GM12892 (cell line): ENCODE results near the gene ZG16.
"Not testable (repeated sequence)": the region's sequence is repeated elsewhere in the genome, so short reads cannot be mapped to it uniquely, and the experiment has no call there.

Experiments used
- DNase-seq: peaks from one replicate; pipeline ENCODE4 v3.0.0; 2011; ENCODE audit not compliant: insufficient read length
- FAIRE-seq: peaks from 2 replicates; lab custom pipeline; 2011; peaks lifted over from hg19 to GRCh38; lab: Jason Lieb, UNC
- POLR2A ChIP-seq: IDR thresholded peaks from 2 replicates; pipeline ENCODE4 v1.6.1; 2011; ENCODE audit warnings: low read depth, low read length, control low read depth
- POLR2AphosphoS5 ChIP-seq: IDR thresholded peaks from 2 replicates; pipeline ENCODE4 v1.6.1; 2011; ENCODE audit warnings: low read depth, low read length, control low read depth
- TAF1 ChIP-seq: IDR thresholded peaks from 2 replicates; pipeline ENCODE4 v1.6.1; 2011; ENCODE audit warnings: low read depth, mild to moderate bottlenecking, control low read depth, low read length, borderline replicate concordance

ZG16 gene

GRCh38 chr16:29791845-29792807 lies 14.1 kb downstream of the ZG16 start:
- FAIRE-seq, result no peak
- no peak for DNase-seq
- TF ChIP-seq POLR2A, result no peak
- TF ChIP-seq POLR2AphosphoS5, result no peak
- TF ChIP-seq TAF1, result no peak

DNA sequence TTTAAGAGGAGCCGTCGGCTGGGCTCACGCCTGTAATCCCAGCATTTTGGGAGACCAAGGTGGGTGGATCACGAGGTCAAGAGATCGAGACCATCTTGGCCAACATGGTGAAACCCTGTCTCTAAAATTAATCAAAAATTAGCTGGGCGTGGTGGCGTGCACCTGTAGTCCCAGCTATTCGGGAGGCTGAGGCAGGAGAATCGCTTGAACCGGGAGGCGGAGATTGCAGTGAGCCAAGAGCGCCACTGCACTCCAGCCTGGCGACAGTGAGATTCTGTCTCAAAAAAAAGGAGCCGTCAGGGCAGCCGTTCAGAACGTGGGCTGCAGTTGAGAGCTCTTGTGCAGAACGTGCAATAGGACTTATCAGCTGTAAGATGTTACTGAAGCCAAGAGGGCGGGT lies 15.1 kb downstream of the ZG16 start:
- FAIRE-seq, DNase-seq: not testable (repeated sequence)

DNA sequence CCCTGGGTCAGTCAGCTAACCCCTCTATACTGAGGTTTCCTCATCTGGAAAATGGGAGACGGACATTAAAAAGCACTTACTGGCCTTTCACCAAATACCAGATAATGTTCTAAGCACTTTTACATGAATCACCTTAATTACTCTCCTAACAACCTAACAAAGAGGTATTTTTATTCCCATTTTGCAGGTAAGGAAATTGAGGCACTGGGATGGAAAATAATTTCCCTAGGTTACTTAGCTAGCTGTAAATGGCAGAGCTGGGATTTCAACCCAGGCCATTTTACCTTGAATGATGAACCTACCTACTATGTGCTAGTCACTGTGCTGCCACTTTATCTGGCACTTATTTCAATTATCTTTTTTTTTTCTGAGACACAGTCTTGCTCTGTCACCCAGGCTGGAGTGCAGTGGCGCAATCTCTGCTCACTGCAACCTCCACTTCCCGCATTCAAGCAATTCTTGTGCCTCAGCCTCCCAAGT lies 16.2 kb downstream of the ZG16 start:
- FAIRE-seq (no peak), DNase-seq (no peak)
- TF ChIP-seq TAF1 (no peak), POLR2A (no peak), POLR2AphosphoS5 (no peak)

GRCh38 chr16:29802416-29802935 lies 24.4 kb downstream of the ZG16 start:
- no peak for TF ChIP-seq TAF1
- DNase-seq (no peak), FAIRE-seq (no peak)

- TF ChIP-seq POLR2A (no peak), TAF1 (no peak), POLR2AphosphoS5 (no peak)
- DNase-seq (no peak), FAIRE-seq (peak; percentile 76)
These were observed 26.0 kb downstream of the ZG16 start for GRCh38 chr16:29804020-29804419.

- DNase-seq (no peak), FAIRE-seq (peak; percentile 27)
- TF ChIP-seq POLR2A (peak; percentile 12; the same call in 1 of the 2 replicates), POLR2AphosphoS5 (peak; percentile 71; the same call in 1 of the 2 replicates), TAF1 (no peak)
These were observed 26.6 kb downstream of the ZG16 start for GRCh38 chr16:29804455-29805231.

DNA sequence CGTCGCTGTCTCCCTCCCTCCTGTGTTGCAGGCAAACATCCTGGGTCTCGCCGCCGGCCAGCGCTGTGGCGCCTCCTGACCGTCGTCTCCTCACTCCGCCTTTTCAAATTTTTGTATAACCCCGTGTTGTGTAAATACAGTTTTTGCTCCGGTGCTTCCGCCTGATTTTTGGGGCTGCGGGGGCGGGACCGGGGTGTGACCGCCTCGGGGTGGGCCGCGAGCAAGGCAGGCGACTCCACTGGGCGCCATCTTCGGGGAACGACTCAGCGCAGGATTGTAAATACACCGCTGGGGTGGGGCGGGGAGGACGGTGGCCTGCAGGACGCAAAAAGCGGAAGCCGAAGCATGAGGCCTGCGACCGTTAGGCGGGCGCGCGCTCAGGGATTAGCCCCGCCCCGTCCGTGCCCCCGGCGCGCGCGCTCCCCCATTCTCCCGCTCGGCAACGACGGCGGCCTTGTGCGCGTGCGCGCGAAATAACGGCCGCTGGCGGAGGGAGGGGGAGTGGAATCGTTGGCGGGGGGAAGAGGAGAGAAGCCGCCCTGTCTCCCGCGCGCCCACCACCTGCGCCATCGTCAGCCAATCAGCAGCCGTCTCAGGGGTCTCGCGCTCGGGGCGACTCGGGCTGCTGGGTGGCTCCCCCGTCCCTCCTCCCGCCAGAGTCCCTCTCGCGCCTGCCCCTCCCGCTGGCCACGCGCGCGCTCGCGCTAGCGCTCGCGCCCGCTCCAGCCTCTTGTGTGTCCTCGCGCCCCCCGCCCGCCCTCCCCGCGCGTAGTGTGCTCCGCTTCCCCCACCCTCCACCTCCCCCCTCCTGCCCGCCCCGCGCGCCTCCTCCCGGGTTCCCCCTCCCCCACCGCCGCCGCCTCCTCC lies 27.4 kb downstream of the ZG16 start:
- peak; percentile 97 for FAIRE-seq
- TF ChIP-seq TAF1 (peak; percentile 85), POLR2AphosphoS5 (peak; percentile 91), POLR2A (peak; percentile 87)
- peak; percentile 89 for DNase-seq

DNA sequence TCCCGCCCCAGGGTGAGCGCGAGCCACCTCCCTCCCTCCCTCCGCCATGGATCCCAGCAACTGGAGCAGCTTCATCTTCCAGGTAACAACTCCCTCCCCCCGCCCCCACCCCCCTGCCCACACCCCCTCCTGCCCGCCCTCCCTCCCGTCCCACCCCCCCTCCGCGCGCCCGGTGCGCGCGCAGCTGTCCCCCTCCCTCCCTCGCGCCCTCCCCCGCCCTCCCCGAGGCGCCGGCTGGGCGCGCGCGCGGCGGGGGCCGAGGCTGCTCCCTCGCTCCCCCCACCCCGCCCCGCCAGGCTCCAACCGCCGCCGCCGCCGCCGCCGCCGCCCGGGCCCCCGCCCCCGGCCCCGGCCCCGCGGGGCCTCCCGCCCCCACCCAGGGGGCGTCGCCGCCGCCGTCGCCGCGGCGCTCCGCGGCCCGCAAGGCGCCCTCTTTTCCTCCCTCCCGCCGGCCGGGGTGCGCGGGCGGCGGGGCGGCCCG lies 28.1 kb downstream of the ZG16 start, which contains the start of gene MAZ:
MAZ (plus strand) TSS at position 431 of the 481 bp plus-strand sequence. CDS start 173 bp downstream, outside the sequence.
- DNase-seq (no peak), FAIRE-seq (peak; percentile 72)
- TF ChIP-seq TAF1 (no peak), POLR2AphosphoS5 (no peak), POLR2A (no peak)

DNA sequence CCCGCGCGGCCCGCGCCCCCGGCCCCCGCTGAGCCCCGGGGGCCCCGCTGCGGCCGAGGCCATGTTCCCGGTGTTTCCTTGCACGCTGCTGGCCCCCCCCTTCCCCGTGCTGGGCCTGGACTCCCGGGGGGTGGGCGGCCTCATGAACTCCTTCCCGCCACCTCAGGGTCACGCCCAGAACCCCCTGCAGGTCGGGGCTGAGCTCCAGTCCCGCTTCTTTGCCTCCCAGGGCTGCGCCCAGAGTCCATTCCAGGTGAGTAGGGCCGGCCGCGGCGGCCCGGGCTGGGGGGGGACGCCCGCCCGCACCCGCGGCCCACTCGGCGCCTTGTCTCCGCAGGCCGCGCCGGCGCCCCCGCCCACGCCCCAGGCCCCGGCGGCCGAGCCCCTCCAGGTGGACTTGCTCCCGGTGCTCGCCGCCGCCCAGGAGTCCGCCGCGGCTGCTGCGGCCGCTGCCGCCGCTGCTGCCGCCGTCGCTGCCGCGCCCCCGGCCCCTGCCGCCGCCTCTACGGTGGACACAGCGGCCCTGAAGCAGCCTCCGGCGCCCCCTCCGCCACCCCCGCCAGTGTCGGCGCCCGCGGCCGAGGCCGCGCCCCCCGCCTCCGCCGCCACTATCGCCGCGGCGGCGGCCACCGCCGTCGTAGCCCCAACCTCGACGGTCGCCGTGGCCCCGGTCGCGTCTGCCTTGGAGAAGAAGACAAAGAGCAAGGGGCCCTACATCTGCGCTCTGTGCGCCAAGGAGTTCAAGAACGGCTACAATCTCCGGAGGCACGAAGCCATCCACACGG lies 28.8 kb downstream of the ZG16 start:
- no peak for DNase-seq
- TF ChIP-seq TAF1 (no peak), POLR2A (peak; percentile 38; the same call in 1 of the 2 replicates), POLR2AphosphoS5 (no peak)
- no peak for FAIRE-seq
